Vagina (tissue), 2 donors: ENCODE measurements around the gene IL25.

ENCODE experiments used
- CTCF ChIP-seq, 3 experiments: fragments of 450-650 bp in 2 of 3; fragments of 200-600 bp in 1 of 3; sonication (generic) in 1 of 3; IDR thresholded peaks; one replicate each; pipeline ENCODE4 v1.5.1; 2017 to 2019; ENCODE audit warnings: antibody characterized with exemption in 3 of 3, mild to moderate bottlenecking in 2 of 3, moderate library complexity in 2 of 3
- POLR2A ChIP-seq, 2 donors: fragments of 450-650 bp; IDR thresholded peaks; one replicate each; pipeline ENCODE4 v1.6.1; 2017; ENCODE audit warnings: antibody characterized with exemption in 2 of 2, mild to moderate bottlenecking in 2 of 2, moderate library complexity in 2 of 2
- POLR2AphosphoS5 ChIP-seq, 2 donors: sonication (generic); formaldehyde crosslinking; IDR thresholded peaks; one replicate each; pipeline ENCODE4 v1.9.0; 2017; ENCODE audit warnings: antibody characterized with exemption in 2 of 2, mild to moderate bottlenecking in 2 of 2, low read depth in 1 of 2; ENCODE audit not compliant: insufficient read depth in 1 of 2

GRCh38 chr14:23355871-23356435 is 16.7 kb upstream of the IL25 start:
- no peak for TF ChIP-seq CTCF (IDR thresholded peaks at IDR 0.05)
- no peak for TF ChIP-seq POLR2A (IDR thresholded peaks at IDR 0.05)
- no peak for TF ChIP-seq POLR2AphosphoS5 (IDR thresholded peaks at IDR 0.05; ENCODE audit: insufficient read depth in 1 of 2, low read depth in 1 of 2)
